Natural killer cell (primary cell): ENCODE results near the gene TTC34. TPM values are rescaled to one million over a fixed set of nuclear protein-coding genes. Genes with fewer than 3 reads are reported as not detected.

ENCODE experiments used
- ATAC-seq, 3 donors: fragments of 150-1000 bp in 2 of 3; fragments of 200-7000 bp in 1 of 3; cut with Tn5 transposase; 1 replicate in 1 of 3; 2 replicates in 2 of 3; pipeline ENCODE4 v1.10.0; 2021; ENCODE audit warnings: mild to moderate bottlenecking in 2 of 3, moderate library complexity in 2 of 3
- DNase-seq, 2 donors: peaks; one replicate each; pipeline versions ENCODE4 v3.0.0 to v3.0.0-alpha.2; 2013 to 2021; ENCODE audit warnings: mixed read lengths in 1 of 2
- H3K27ac ChIP-seq: one replicate; pipeline ENCODE4 v1.5.1; 2013; ENCODE audit warnings: mild to moderate bottlenecking, low read length
- H3K27me3 ChIP-seq: one replicate; pipeline ENCODE4 v1.6.1; 2013; ENCODE audit warnings: low read length; ENCODE audit not compliant: control insufficient read depth, insufficient read depth
- H3K36me3 ChIP-seq: one replicate; pipeline ENCODE4 v1.6.1; 2013; ENCODE audit warnings: low read length; ENCODE audit not compliant: control insufficient read depth, insufficient read depth
- H3K4me1 ChIP-seq: one replicate; pipeline ENCODE4 v1.6.1; 2013; ENCODE audit warnings: low read length; ENCODE audit not compliant: control insufficient read depth, insufficient read depth
- H3K4me3 ChIP-seq: one replicate; pipeline ENCODE4 v1.5.1; 2013; ENCODE audit warnings: low read length
- H3K9me3 ChIP-seq: one replicate; pipeline ENCODE4 v1.6.1; 2013; ENCODE audit warnings: low read length; ENCODE audit not compliant: control insufficient read depth, insufficient read depth
- H3K27ac Mint-ChIP-seq, 2 donors: one replicate each; pipeline ENCODE4 v1.8.0; 2022; ENCODE audit warnings: mild to moderate bottlenecking in 2 of 2, mixed read lengths in 2 of 2, moderate library complexity in 1 of 2
- H3K27me3 Mint-ChIP-seq, 2 donors: one replicate each; pipeline ENCODE4 v1.8.0; 2022; ENCODE audit warnings: low read depth in 2 of 2, mixed read lengths in 2 of 2
- H3K36me3 Mint-ChIP-seq: one replicate; pipeline ENCODE4 v1.8.0; 2022; ENCODE audit warnings: mixed read lengths
- H3K4me1 Mint-ChIP-seq, 2 donors: one replicate each; pipeline ENCODE4 v1.8.0; 2022; ENCODE audit warnings: mixed read lengths in 2 of 2
- H3K4me3 Mint-ChIP-seq: one replicate; pipeline ENCODE4 v1.8.0; 2022; ENCODE audit warnings: mild to moderate bottlenecking, moderate library complexity, mixed read lengths
- H3K9me3 Mint-ChIP-seq, 2 donors: one replicate each; pipeline ENCODE4 v1.8.0; 2022; ENCODE audit warnings: mixed read lengths in 2 of 2
- CTCF ChIP-seq: fragments of 200-600 bp; IDR thresholded peaks from one replicate; pipeline ENCODE4 v1.8.0; 2022; ENCODE audit warnings: antibody characterized with exemption
- WGBS: methylation state at CpG from one replicate; pipeline ENCODE4 v1.1.7; 2013; ENCODE audit warnings: missing lambda C conversion rate; ENCODE audit not compliant: insufficient coverage; 5-methylcytosine and 5-hydroxymethylcytosine counted together
- intact Hi-C: fragments of 100-400 bp; cut with micrococcal nuclease; formaldehyde crosslinking; loops from one replicate; pipeline ENCODE4 v1.14.2; 2022
- total RNA-seq, 4 donors: library from RNA; stranded (reverse); fragments of 120-200 nt in 1 of 4; gene quantifications; one replicate each; pipeline versions ENCODE4 v1.2.3 to v1.2.4, GENCODE V29; 2013 to 2022

TTC34 gene
- total RNA-seq, 3 donors from 2014 or later (not counting 1 experiment from before 2014, with no cell fraction given) = 0.80 to 1.4 (median 1.2) TPM

- no peak overlapping the region for H3K4me3 ChIP-seq
- no peaks in the 10 kb centered on the region for H3K27me3 Mint-ChIP-seq
- 91% methylated on average over 12 of the region's 12 CpGs for WGBS
- TF ChIP-seq CTCF = no peak
- DNase-seq = no peak
- H3K27me3 ChIP-seq = no peaks in the 10 kb centered on the region
- intact Hi-C loops = no loop called here
- no peak overlapping the region for H3K27ac Mint-ChIP-seq
- no peaks in the 10 kb centered on the region for H3K36me3 ChIP-seq
- H3K4me3 Mint-ChIP-seq = no peak overlapping the region
- peaks cover 21 to 22% of the 10 kb centered on the region in 2 donors for H3K4me1 Mint-ChIP-seq
- no peak overlapping the region for H3K27ac ChIP-seq
- no peaks in the 10 kb centered on the region for H3K9me3 Mint-ChIP-seq
- H3K36me3 Mint-ChIP-seq = no peaks in the 10 kb centered on the region
- no peak for ATAC-seq
- H3K9me3 ChIP-seq = no peaks in the 10 kb centered on the region
- peaks cover 12% of the 10 kb centered on the region for H3K4me1 ChIP-seq
Measured at GRCh38 chr1:2837823-2838222, 36.3 kb upstream of the TTC34 start.

- 88% methylated on average over 11 of the region's 11 CpGs for WGBS
- no peak overlapping the region for H3K27ac Mint-ChIP-seq
- H3K27me3 Mint-ChIP-seq = no peaks in the 10 kb centered on the region
- H3K9me3 ChIP-seq = no peaks in the 10 kb centered on the region
- no peak overlapping the region for H3K4me3 Mint-ChIP-seq
- no peak overlapping the region for H3K4me3 ChIP-seq
- no peaks in the 10 kb centered on the region for H3K36me3 Mint-ChIP-seq
- peaks cover 12% of the 10 kb centered on the region for H3K4me1 ChIP-seq
- no peaks in the 10 kb centered on the region for H3K9me3 Mint-ChIP-seq
- no peak for DNase-seq
- no peak for ATAC-seq
- H3K27ac ChIP-seq = no peak overlapping the region
- H3K4me1 Mint-ChIP-seq = peaks cover 21 to 22% of the 10 kb centered on the region in 2 donors
- H3K27me3 ChIP-seq = no peaks in the 10 kb centered on the region
- no peaks in the 10 kb centered on the region for H3K36me3 ChIP-seq
- intact Hi-C loops = no loop called here
- no peak for TF ChIP-seq CTCF
Measured at GRCh38 chr1:2837316-2837715, 35.8 kb upstream of the TTC34 start.

- ATAC-seq (no peak), DNase-seq (no peak)
- Mint-ChIP-seq H3K4me3 (no peak overlapping the region), H3K27me3 (no peaks in the 10 kb centered on the region), H3K4me1 (peaks cover 20 to 21% of the 10 kb centered on the region in 2 donors), H3K27ac (no peak overlapping the region), H3K9me3 (no peaks in the 10 kb centered on the region), H3K36me3 (no peaks in the 10 kb centered on the region)
- Histone ChIP-seq H3K9me3 (no peaks in the 10 kb centered on the region), H3K4me1 (peaks cover 12% of the 10 kb centered on the region), H3K4me3 (no peak overlapping the region), H3K27me3 (no peaks in the 10 kb centered on the region), H3K36me3 (no peaks in the 10 kb centered on the region), H3K27ac (no peak overlapping the region)
- no peak for TF ChIP-seq CTCF
- WGBS = 90% methylated on average over 20 of the region's 20 CpGs
- intact Hi-C loops = no loop called here
Measured at GRCh38 chr1:2836333-2836970, 35.0 kb upstream of the TTC34 start.

GRCh38 chr1:2835650-2836159, 34.2 kb upstream of the TTC34 start:
- Histone ChIP-seq H3K4me1 (peaks cover 10% of the 10 kb centered on the region), H3K27me3 (no peaks in the 10 kb centered on the region), H3K36me3 (no peaks in the 10 kb centered on the region), H3K27ac (no peak overlapping the region), H3K4me3 (no peak overlapping the region), H3K9me3 (no peaks in the 10 kb centered on the region)
- no peaks in the 10 kb centered on the region for H3K9me3 Mint-ChIP-seq
- no peak for TF ChIP-seq CTCF
- H3K4me1 Mint-ChIP-seq = peaks cover 12 to 13% of the 10 kb centered on the region in 2 donors
- no peaks in the 10 kb centered on the region for H3K27me3 Mint-ChIP-seq
- no peaks in the 10 kb centered on the region for H3K36me3 Mint-ChIP-seq
- ATAC-seq (no peak), DNase-seq (no peak)
- no peak overlapping the region for H3K27ac Mint-ChIP-seq
- H3K4me3 Mint-ChIP-seq = no peak overlapping the region
- WGBS = 89% methylated on average over 10 of the region's 10 CpGs
- intact Hi-C loops = no loop called here
